Neural cell (in vitro differentiated cells): ENCODE measurements around the gene FRMD4A. TPM values are rescaled to one million over a fixed set of nuclear protein-coding genes. Genes with fewer than 3 reads are reported as not detected.

ENCODE experiments used
- H2AFZ ChIP-seq: fragments of 200-600, 300-800 bp; sonication (generic), shearing (Covaris generic); 2 replicates; pipeline ENCODE4 v1.6.0; 2014; ENCODE audit warnings: low read depth, mild to moderate bottlenecking, antibody characterized with exemption, low read length, moderate library complexity
- H3F3A ChIP-seq: fragments of 200-600 bp; shearing (Covaris generic); 2 replicates; pipeline ENCODE4 v1.6.1; 2016; ENCODE audit warnings: mild to moderate bottlenecking, moderate library complexity, mixed read lengths, antibody characterized with exemption, low read length; ENCODE audit not compliant: insufficient read depth, poor library complexity, severe bottlenecking
- H3K27ac ChIP-seq: fragments of 200-600, 300-800 bp; sonication (generic), shearing (Covaris generic); 2 replicates; pipeline ENCODE4 v1.5.1; 2014; ENCODE audit warnings: mild to moderate bottlenecking, low read length, moderate library complexity
- H3K27me3 ChIP-seq: fragments of 300-800, 200-600 bp; sonication (generic), shearing (Covaris generic); 2 replicates; pipeline ENCODE4 v1.6.0; 2014; ENCODE audit warnings: mild to moderate bottlenecking, low read depth, low read length, moderate library complexity; ENCODE audit not compliant: insufficient read depth
- H3K36me3 ChIP-seq: fragments of 300-800, 200-600 bp; sonication (generic), shearing (Covaris generic); 2 replicates; pipeline ENCODE4 v1.5.1; 2014; ENCODE audit warnings: mild to moderate bottlenecking, antibody characterized with exemption, low read length, moderate library complexity; ENCODE audit not compliant: insufficient read depth
- H3K4me2 ChIP-seq: fragments of 300-800, 200-600 bp; sonication (generic), shearing (Covaris generic); 2 replicates; pipeline ENCODE4 v1.6.0; 2014; ENCODE audit warnings: mild to moderate bottlenecking, low read length
- H3K4me3 ChIP-seq: fragments of 300-800, 200-600 bp; sonication (generic), shearing (Covaris generic); 2 replicates; pipeline ENCODE4 v1.5.1; 2014; ENCODE audit warnings: mild to moderate bottlenecking, low read length, moderate library complexity
- H3K79me2 ChIP-seq: fragments of 200-600 bp; shearing (Covaris generic); replicated peaks from 2 replicates; pipeline ENCODE4 v1.6.0; 2014; ENCODE audit warnings: mild to moderate bottlenecking, low read length, moderate library complexity; ENCODE audit not compliant: insufficient read depth
- H3K9ac ChIP-seq: fragments of 300-800, 200-600 bp; sonication (generic), shearing (Covaris generic); 2 replicates; pipeline ENCODE4 v1.6.1; 2016; ENCODE audit warnings: mild to moderate bottlenecking, low read length, mixed read lengths
- H3K9me2 ChIP-seq: fragments of 200-600 bp; shearing (Covaris generic); 2 replicates; pipeline ENCODE4 v1.6.1; 2016; ENCODE audit warnings: mild to moderate bottlenecking, low read length, mixed read lengths; ENCODE audit not compliant: insufficient read depth
- H3K9me3 ChIP-seq: fragments of 200-600, 300-800 bp; sonication (generic), shearing (Covaris generic); 2 replicates; pipeline ENCODE4 v1.6.1; 2016; ENCODE audit warnings: mild to moderate bottlenecking, mixed run types, low read length, moderate library complexity, mixed read lengths
- H4K20me1 ChIP-seq: fragments of 200-600 bp; shearing (Covaris generic); 2 replicates; pipeline ENCODE4 v1.6.1; 2016; ENCODE audit warnings: mild to moderate bottlenecking, mixed run types; ENCODE audit not compliant: insufficient read depth
- CTCF ChIP-seq: fragments of 450-650 bp; IDR thresholded peaks from 2 replicates; pipeline ENCODE4 v1.5.1; 2014; ENCODE audit warnings: antibody characterized with exemption, mild to moderate bottlenecking, moderate library complexity; ENCODE audit not compliant: poor library complexity, severe bottlenecking
- EP300 ChIP-seq: fragments of 450-650 bp; conservative IDR thresholded peaks from 2 replicates; pipeline ENCODE4 v1.6.1; 2014; ENCODE audit warnings: antibody characterized with exemption, mild to moderate bottlenecking, moderate library complexity; ENCODE audit not compliant: poor library complexity, severe bottlenecking
- EZH2 ChIP-seq: fragments of 200-600, 300-800 bp; shearing (Covaris generic), sonication (generic); IDR thresholded peaks from 2 replicates; pipeline ENCODE4 v1.6.1; 2014; ENCODE audit warnings: antibody characterized with exemption, low read length, borderline replicate concordance, mild to moderate bottlenecking; ENCODE audit not compliant: insufficient read depth, poor library complexity, severe bottlenecking
- MXI1 ChIP-seq: fragments of 450-650 bp; conservative IDR thresholded peaks from 2 replicates; pipeline ENCODE4 v1.6.1; 2014; ENCODE audit warnings: antibody characterized with exemption, mild to moderate bottlenecking; ENCODE audit not compliant: poor library complexity, severe bottlenecking
- POLR2AphosphoS5 ChIP-seq: IDR thresholded peaks from 2 replicates; pipeline ENCODE4 v1.6.1; 2012
- RAD21 ChIP-seq: fragments of 450-650 bp; conservative IDR thresholded peaks from 2 replicates; pipeline ENCODE4 v1.6.1; 2014; ENCODE audit warnings: antibody characterized with exemption, mild to moderate bottlenecking, moderate library complexity
- REST ChIP-seq: IDR thresholded peaks from 2 replicates; pipeline ENCODE4 v1.6.1; 2012; ENCODE audit warnings: borderline replicate concordance
- SMC3 ChIP-seq: fragments of 450-650 bp; conservative IDR thresholded peaks from 2 replicates; pipeline ENCODE4 v1.6.1; 2014; ENCODE audit warnings: antibody characterized with exemption, mild to moderate bottlenecking, moderate library complexity; ENCODE audit not compliant: poor library complexity
- TAF1 ChIP-seq: IDR thresholded peaks from 2 replicates; pipeline ENCODE4 v1.6.1; 2012; ENCODE audit warnings: low read depth
- polyA plus RNA-seq: library from polyadenylated mRNA; depleted of rRNA; stranded (reverse); fragments of >200 nt; gene quantifications from 2 replicates; pipeline ENCODE4 v1.2.3, GENCODE V29; 2014

The FRMD4A gene
- polyA plus RNA-seq, 1 donor from 2014 or later, result 36.5 TPM

GRCh38 chr10:14327527-14327926 lies 3.2 kb downstream of the FRMD4A start:
- Histone ChIP-seq H3K9me3 (no peaks in the 10 kb centered on the region), H3K4me3 (no peak overlapping the region), H4K20me1 (no peaks in the 10 kb centered on the region), H2AFZ (no peak overlapping the region), H3K27ac (no peak overlapping the region), H3F3A (no peaks in the 10 kb centered on the region), H3K4me2 (no peak overlapping the region), H3K9me2 (no peaks in the 10 kb centered on the region), H3K79me2 (no peaks in the 10 kb centered on the region), H3K27me3 (no peaks in the 10 kb centered on the region), H3K36me3 (no peaks in the 10 kb centered on the region), H3K9ac (no peak overlapping the region)
- no peak for TF ChIP-seq REST
- TF ChIP-seq CTCF, result no peak
- no peak for TF ChIP-seq TAF1
- TF ChIP-seq POLR2AphosphoS5, result no peak
- no peak for TF ChIP-seq EZH2
- TF ChIP-seq EP300, result no peak
- TF ChIP-seq RAD21, result no peak
- TF ChIP-seq SMC3, result no peak

GRCh38 chr10:14326581-14326980 lies 4.1 kb downstream of the FRMD4A start:
- TF ChIP-seq EP300, result no peak
- no peak for TF ChIP-seq REST
- TF ChIP-seq TAF1, result no peak
- TF ChIP-seq MXI1, result no peak
- no peak for TF ChIP-seq POLR2AphosphoS5
- no peak for TF ChIP-seq EZH2
- no peak for TF ChIP-seq SMC3
- TF ChIP-seq CTCF, result no peak
- no peak for TF ChIP-seq RAD21
- Histone ChIP-seq H3F3A (no peaks in the 10 kb centered on the region), H4K20me1 (no peaks in the 10 kb centered on the region), H3K27ac (no peak overlapping the region), H3K9me3 (no peaks in the 10 kb centered on the region), H3K4me3 (no peak overlapping the region), H2AFZ (no peak overlapping the region), H3K36me3 (no peaks in the 10 kb centered on the region), H3K9me2 (no peaks in the 10 kb centered on the region), H3K79me2 (no peaks in the 10 kb centered on the region), H3K4me2 (no peak overlapping the region), H3K9ac (no peak overlapping the region), H3K27me3 (no peaks in the 10 kb centered on the region)
